Activated CD4-positive, alpha-beta memory T cell treated with anti-CD3 and anti-CD28 coated beads, Interleukin-2, amount 10 ng/mL, durations not matched to agents 7 days and 5 days (primary cell): ENCODE data around the gene PLXNC1. TPM values are rescaled to one million over a fixed set of nuclear protein-coding genes. Genes with fewer than 3 reads are reported as not detected.

Experiments used
- CTCF ChIA-PET: fragments of 350-600 bp; sonication (Branson Sonifier 250); formaldehyde crosslinking; loops from one replicate; lab custom pipeline; 2021; ENCODE audit warnings: antibody characterized with exemption, inconsistent platforms; lab: Charles Lee
- POLR2A ChIA-PET: fragments of 350-600 bp; sonication (Branson Sonifier 250); formaldehyde crosslinking; loops from one replicate; lab custom pipeline; 2021; ENCODE audit warnings: antibody characterized with exemption; lab: Charles Lee
- DNase-seq: peaks from one replicate; pipeline ENCODE4 v3.0.0-alpha.2; 2020
- H3K27ac Mint-ChIP-seq: one replicate; pipeline ENCODE4 v1.8.0; 2021; ENCODE audit warnings: mild to moderate bottlenecking, mixed read lengths
- H3K27me3 Mint-ChIP-seq: one replicate; pipeline ENCODE4 v1.8.0; 2021; ENCODE audit warnings: mixed read lengths
- H3K36me3 Mint-ChIP-seq: one replicate; pipeline ENCODE4 v1.8.0; 2021; ENCODE audit warnings: low read depth, mixed read lengths
- H3K4me1 Mint-ChIP-seq: one replicate; pipeline ENCODE4 v1.8.0; 2021; ENCODE audit warnings: mixed read lengths
- H3K4me3 Mint-ChIP-seq: one replicate; pipeline ENCODE4 v1.8.0; 2021; ENCODE audit warnings: mild to moderate bottlenecking, mixed read lengths
- H3K9me3 Mint-ChIP-seq: one replicate; pipeline ENCODE4 v1.8.0; 2021; ENCODE audit warnings: mixed read lengths
- total RNA-seq, 2 experiments: library from RNA; stranded (reverse); gene quantifications; one replicate each; pipeline ENCODE4 v1.2.3, GENCODE V29; 2021

PLXNC1 gene
- total RNA-seq, 2 experiments from 2014 or later: 27.0 to 27.1 TPM

- no peak overlapping the region for H3K27ac Mint-ChIP-seq
These were observed 121.1 kb downstream of the PLXNC1 start for GRCh38 chr12:94269316-94269999.

GRCh38 chr12:94271351-94271750 lies 123.0 kb downstream of the PLXNC1 start:
- no peaks in the 10 kb centered on the region for H3K27me3 Mint-ChIP-seq
- no peak overlapping the region for H3K27ac Mint-ChIP-seq
- peaks cover 2% of the 10 kb centered on the region for H3K9me3 Mint-ChIP-seq
- no peak for DNase-seq
- H3K4me3 Mint-ChIP-seq: no peak overlapping the region
- ChIA-PET CTCF (no interaction called here), POLR2A (no interaction called here)
- H3K4me1 Mint-ChIP-seq: peaks cover 36% of the 10 kb centered on the region
- peaks cover 45% of the 10 kb centered on the region for H3K36me3 Mint-ChIP-seq

More at GRCh38 chr12:94269316-94269999, 121.1 kb downstream of the PLXNC1 start:
- peaks cover 62% of the 10 kb centered on the region for H3K36me3 Mint-ChIP-seq
- no peak overlapping the region for H3K4me3 Mint-ChIP-seq
- DNase-seq: no peak
- ChIA-PET POLR2A (interaction anchor here (0.9 to 1.3 kb wide), 3 partner anchors 8 to 121 kb away, joined by 3 read pairs; partner anchors contain the start of gene PLXNC1), CTCF (interaction anchor here (0.8 to 1.0 kb wide), 2 partner anchors 15 to 120 kb away, joined by 3 read pairs; no protein-coding TSS in a partner anchor)
- peaks cover 36% of the 10 kb centered on the region for H3K4me1 Mint-ChIP-seq
- H3K27me3 Mint-ChIP-seq: no peaks in the 10 kb centered on the region
- H3K9me3 Mint-ChIP-seq: peaks cover 2% of the 10 kb centered on the region

GRCh38 chr12:94272280-94272679 lies 123.9 kb downstream of the PLXNC1 start:
- peaks cover 39% of the 10 kb centered on the region for H3K36me3 Mint-ChIP-seq
- ChIA-PET POLR2A (interaction anchor here (3.4 kb wide), 1 partner anchor 10 kb away, joined by 13 read pairs; no protein-coding TSS in a partner anchor), CTCF (no interaction called here)
- H3K27me3 Mint-ChIP-seq: no peaks in the 10 kb centered on the region
- peaks cover 34% of the 10 kb centered on the region for H3K4me1 Mint-ChIP-seq
- DNase-seq: no peak
- H3K9me3 Mint-ChIP-seq: peaks cover 2% of the 10 kb centered on the region
- H3K27ac Mint-ChIP-seq: no peak overlapping the region
- H3K4me3 Mint-ChIP-seq: no peak overlapping the region

GRCh38 chr12:94273272-94273671 lies 124.9 kb downstream of the PLXNC1 start:
- no peak for DNase-seq
- CTCF ChIA-PET: no interaction called here

GRCh38 chr12:94276725-94277124 lies 128.3 kb downstream of the PLXNC1 start:
- POLR2A ChIA-PET: no interaction called here
- peaks cover 9% of the 10 kb centered on the region for H3K4me1 Mint-ChIP-seq
- H3K4me3 Mint-ChIP-seq: no peak overlapping the region
- CTCF ChIA-PET: no interaction called here
- peaks cover 2% of the 10 kb centered on the region for H3K9me3 Mint-ChIP-seq
- H3K36me3 Mint-ChIP-seq: peaks cover 35% of the 10 kb centered on the region
- H3K27me3 Mint-ChIP-seq: no peaks in the 10 kb centered on the region
- no peak overlapping the region for H3K27ac Mint-ChIP-seq
- no peak for DNase-seq

More at GRCh38 chr12:94273272-94273671, 124.9 kb downstream of the PLXNC1 start:
- Mint-ChIP-seq H3K27ac (no peak overlapping the region), H3K36me3 (peaks cover 36% of the 10 kb centered on the region), H3K9me3 (peaks cover 2% of the 10 kb centered on the region), H3K27me3 (no peaks in the 10 kb centered on the region), H3K4me3 (no peak overlapping the region), H3K4me1 (peaks cover 32% of the 10 kb centered on the region)
- POLR2A ChIA-PET: interaction anchor here (1.2 to 3.4 kb wide), 2 partner anchors 11 to 14 kb away, joined by 3 to 13 read pairs; no protein-coding TSS in a partner anchor

- Mint-ChIP-seq H3K4me1 (peaks cover 12% of the 10 kb centered on the region), H3K27me3 (no peaks in the 10 kb centered on the region), H3K36me3 (peaks cover 34% of the 10 kb centered on the region), H3K27ac (no peak overlapping the region), H3K9me3 (peaks cover 2% of the 10 kb centered on the region), H3K4me3 (no peak overlapping the region)
- DNase-seq: no peak
- ChIA-PET CTCF (no interaction called here), POLR2A (no interaction called here)
These were observed 129.1 kb downstream of the PLXNC1 start for GRCh38 chr12:94277426-94278000.

GRCh38 chr12:94280063-94280462 lies 131.7 kb downstream of the PLXNC1 start:
- H3K27me3 Mint-ChIP-seq: no peaks in the 10 kb centered on the region
- no peak overlapping the region for H3K27ac Mint-ChIP-seq
- H3K36me3 Mint-ChIP-seq: peaks cover 41% of the 10 kb centered on the region
- H3K9me3 Mint-ChIP-seq: no peaks in the 10 kb centered on the region
- POLR2A ChIA-PET: interaction anchor here (1.1 to 1.9 kb wide), 2 partner anchors 9 to 15 kb away, joined by 3 to 5 read pairs; no protein-coding TSS in a partner anchor
- CTCF ChIA-PET: no interaction called here
- DNase-seq: no peak
- H3K4me3 Mint-ChIP-seq: no peak overlapping the region
- peaks cover 26% of the 10 kb centered on the region for H3K4me1 Mint-ChIP-seq

GRCh38 chr12:94282675-94283074 lies 134.3 kb downstream of the PLXNC1 start:
- ChIA-PET POLR2A (interaction anchor here (1.3 to 2.8 kb wide), 2 partner anchors 12 to 22 kb away, joined by 3 to 15 read pairs; no protein-coding TSS in a partner anchor), CTCF (no interaction called here)
- Mint-ChIP-seq H3K4me3 (peak overlapping the region; percentile 28), H3K4me1 (peaks cover 26% of the 10 kb centered on the region), H3K9me3 (no peaks in the 10 kb centered on the region), H3K36me3 (peaks cover 54% of the 10 kb centered on the region), H3K27ac (peak overlapping the region; percentile 73), H3K27me3 (no peaks in the 10 kb centered on the region)
- peak; percentile 74 for DNase-seq

GRCh38 chr12:94284046-94284445 lies 135.7 kb downstream of the PLXNC1 start:
- no peaks in the 10 kb centered on the region for H3K27me3 Mint-ChIP-seq
- peaks cover 26% of the 10 kb centered on the region for H3K4me1 Mint-ChIP-seq
- no peak overlapping the region for H3K4me3 Mint-ChIP-seq
- no peaks in the 10 kb centered on the region for H3K9me3 Mint-ChIP-seq
- H3K27ac Mint-ChIP-seq: no peak overlapping the region
- CTCF ChIA-PET: no interaction called here
- DNase-seq: no peak
- POLR2A ChIA-PET: interaction anchor here (1.1 to 2.8 kb wide), 4 partner anchors 11 to 76 kb away, joined by 3 to 15 read pairs (median 4); no protein-coding TSS in a partner anchor
- H3K36me3 Mint-ChIP-seq: peaks cover 48% of the 10 kb centered on the region

GRCh38 chr12:94284859-94285258 lies 136.5 kb downstream of the PLXNC1 start:
- Mint-ChIP-seq H3K9me3 (no peaks in the 10 kb centered on the region), H3K4me3 (no peak overlapping the region), H3K4me1 (peaks cover 26% of the 10 kb centered on the region), H3K27me3 (no peaks in the 10 kb centered on the region), H3K36me3 (peaks cover 49% of the 10 kb centered on the region), H3K27ac (no peak overlapping the region)
- POLR2A ChIA-PET: interaction anchor here (0.7 to 1.5 kb wide), 2 partner anchors 76 to 77 kb away, joined by 4 read pairs; no protein-coding TSS in a partner anchor
- CTCF ChIA-PET: no interaction called here
- no peak for DNase-seq

GRCh38 chr12:94285943-94286582 lies 137.7 kb downstream of the PLXNC1 start:
- DNase-seq: no peak
- Mint-ChIP-seq H3K9me3 (no peaks in the 10 kb centered on the region), H3K4me1 (peaks cover 26% of the 10 kb centered on the region), H3K27ac (no peak overlapping the region), H3K36me3 (peaks cover 46% of the 10 kb centered on the region), H3K27me3 (no peaks in the 10 kb centered on the region), H3K4me3 (no peak overlapping the region)
- ChIA-PET CTCF (no interaction called here), POLR2A (no interaction called here)

- DNase-seq: no peak
- POLR2A ChIA-PET: interaction anchor here (1.0 kb wide), 1 partner anchor 19 kb away, joined by 3 read pairs; no protein-coding TSS in a partner anchor
- H3K4me1 Mint-ChIP-seq: peaks cover 23% of the 10 kb centered on the region
- H3K27ac Mint-ChIP-seq: no peak overlapping the region
- H3K9me3 Mint-ChIP-seq: no peaks in the 10 kb centered on the region
- H3K27me3 Mint-ChIP-seq: no peaks in the 10 kb centered on the region
- H3K4me3 Mint-ChIP-seq: no peak overlapping the region
- H3K36me3 Mint-ChIP-seq: peaks cover 43% of the 10 kb centered on the region
- CTCF ChIA-PET: no interaction called here
These were observed 138.3 kb downstream of the PLXNC1 start for GRCh38 chr12:94286583-94287244.
